ENCODE data around the gene CLDN7. TPM values are rescaled to one million over a fixed set of nuclear protein-coding genes. Genes with fewer than 3 reads are reported as not detected.

The CLDN7 gene
- total RNA-seq, 4 donors from 2014 or later: 3.0 to 9.0 (median 7.4) TPM

DNA sequence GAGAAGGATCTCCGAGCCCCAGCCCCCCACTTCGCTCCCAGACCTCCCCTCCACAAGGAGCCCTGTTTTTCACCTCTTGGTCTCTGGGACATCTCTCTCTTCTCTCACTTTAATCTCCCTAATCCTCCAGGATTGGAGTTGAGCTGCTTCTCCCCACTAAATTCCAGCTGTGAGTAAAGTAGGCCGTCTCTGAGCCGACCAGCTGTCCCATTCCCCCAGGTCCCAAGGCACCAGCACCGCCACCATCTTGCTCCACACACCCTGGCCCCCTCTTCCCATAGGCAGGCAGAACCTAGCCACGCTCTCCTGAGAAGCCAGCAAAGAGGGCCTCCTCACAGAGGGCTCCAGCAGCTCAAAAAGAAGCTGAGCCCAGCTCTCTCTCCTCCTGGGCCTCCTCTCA lies 43.5 kb downstream of the CLDN7 start:
- no peak for ATAC-seq (ENCODE audit: low FRiP score)
- no peak for DNase-seq (ENCODE audit: low spot score)
- TF ChIP-seq CTCF (IDR thresholded peaks at IDR 0.05): no peak

DNA sequence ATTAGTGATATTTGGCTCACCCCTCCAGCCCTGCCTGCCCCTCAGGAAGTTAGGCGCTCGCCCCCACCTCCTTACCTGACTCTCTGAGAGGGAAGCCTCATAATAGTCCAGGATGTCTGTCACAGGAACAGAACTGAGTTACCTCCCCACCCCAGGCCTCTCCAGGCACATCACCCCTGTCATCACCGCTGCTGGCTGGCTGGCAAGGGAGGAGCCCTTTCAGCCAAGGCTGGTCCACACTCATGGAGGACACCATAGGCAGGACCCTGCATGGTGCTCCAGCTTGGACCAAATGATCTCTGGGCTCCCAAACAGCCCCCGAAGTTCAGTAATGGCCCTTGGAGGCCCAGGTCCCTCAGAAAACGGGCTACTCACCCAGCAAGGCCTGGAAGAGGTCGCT lies 44.1 kb downstream of the CLDN7 start:
- no peak for TF ChIP-seq CTCF (IDR thresholded peaks at IDR 0.05)
- ATAC-seq (ENCODE audit: low FRiP score) (no peak), DNase-seq (ENCODE audit: low spot score) (no peak)

DNA sequence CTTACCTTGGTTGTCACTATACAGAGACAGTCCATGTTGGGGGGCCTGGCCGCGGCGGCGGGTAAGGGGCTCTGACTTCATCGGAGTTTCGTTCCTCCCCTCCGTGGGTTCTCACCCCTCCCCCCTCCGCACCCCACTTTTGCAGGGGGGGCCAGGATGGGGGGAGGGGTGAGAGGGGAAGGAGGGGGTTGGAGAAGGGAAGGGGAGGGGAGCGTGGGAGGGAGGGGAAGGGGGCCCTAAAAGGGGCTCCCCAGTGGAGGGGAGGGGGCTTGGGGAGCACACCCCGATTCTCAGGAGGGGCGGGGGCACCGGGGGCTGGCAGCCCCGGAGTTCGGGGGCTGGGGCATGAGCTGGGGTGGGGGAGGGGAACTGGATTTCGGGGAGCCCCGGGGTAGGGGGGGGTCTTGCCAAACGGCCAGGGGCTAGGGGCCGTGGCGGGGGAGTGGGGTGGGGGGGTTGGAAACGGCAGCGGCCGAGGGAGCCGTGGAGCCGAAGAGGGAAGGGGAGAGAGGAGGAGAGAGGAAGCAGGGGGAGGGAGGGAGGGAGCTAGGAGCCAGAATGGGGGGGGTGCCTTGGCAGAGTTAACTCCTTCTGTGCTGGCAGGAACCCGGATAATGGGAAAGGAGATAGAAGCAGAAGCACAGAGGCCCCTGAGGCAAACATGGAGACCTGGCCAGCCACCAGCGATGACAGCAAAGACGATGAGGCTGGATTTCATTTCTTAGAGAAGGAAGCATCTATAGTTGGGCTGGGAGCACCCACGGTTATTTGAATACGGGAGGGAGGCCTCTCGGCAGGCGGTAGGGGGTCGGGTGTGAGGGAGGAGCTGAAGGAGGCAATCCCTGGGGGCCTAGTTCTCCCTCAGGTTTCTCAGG lies 44.9 kb downstream of the CLDN7 start:
- no peak for TF ChIP-seq CTCF (IDR thresholded peaks at IDR 0.05)
- no peak for DNase-seq (ENCODE audit: low spot score)
- ATAC-seq (ENCODE audit: low FRiP score): no peak

GRCh38 chr17:7216242-7217112 lies 45.8 kb downstream of the CLDN7 start:
- no peak for TF ChIP-seq CTCF (IDR thresholded peaks at IDR 0.05)
- ATAC-seq (ENCODE audit: low FRiP score) (no peak), DNase-seq (ENCODE audit: low spot score) (no peak)

GRCh38 chr17:7215652-7216180 lies 46.6 kb downstream of the CLDN7 start:
- ATAC-seq (ENCODE audit: low FRiP score) (no peak), DNase-seq (ENCODE audit: low spot score) (no peak)
- no peak for TF ChIP-seq CTCF (IDR thresholded peaks at IDR 0.05)

- no peak for TF ChIP-seq CTCF (IDR thresholded peaks at IDR 0.05)
- peak; percentile 80 for DNase-seq (ENCODE audit: low spot score)
- no peak for ATAC-seq (ENCODE audit: low FRiP score)
These were observed 47.1 kb downstream of the CLDN7 start for GRCh38 chr17:7215136-7215638.
